Activated CD4-positive, alpha-beta memory T cell treated with anti-CD3 and anti-CD28 coated beads, Interleukin-2, amount 10 ng/mL, durations not matched to agents 7 days and 5 days (primary cell): Measurements from ENCODE around the gene RAD54L2. TPM values are rescaled to one million over a fixed set of nuclear protein-coding genes. Genes with fewer than 3 reads are reported as not detected.

Experiments used
- CTCF ChIA-PET: fragments of 350-600 bp; sonication (Branson Sonifier 250); formaldehyde crosslinking; loops from one replicate; lab custom pipeline; 2021; ENCODE audit warnings: antibody characterized with exemption, inconsistent platforms; lab: Charles Lee
- POLR2A ChIA-PET: fragments of 350-600 bp; sonication (Branson Sonifier 250); formaldehyde crosslinking; loops from one replicate; lab custom pipeline; 2021; ENCODE audit warnings: antibody characterized with exemption; lab: Charles Lee
- DNase-seq: peaks from one replicate; pipeline ENCODE4 v3.0.0-alpha.2; 2020
- H3K27ac Mint-ChIP-seq: one replicate; pipeline ENCODE4 v1.8.0; 2021; ENCODE audit warnings: mild to moderate bottlenecking, mixed read lengths
- H3K27me3 Mint-ChIP-seq: one replicate; pipeline ENCODE4 v1.8.0; 2021; ENCODE audit warnings: mixed read lengths
- H3K36me3 Mint-ChIP-seq: one replicate; pipeline ENCODE4 v1.8.0; 2021; ENCODE audit warnings: low read depth, mixed read lengths
- H3K4me1 Mint-ChIP-seq: one replicate; pipeline ENCODE4 v1.8.0; 2021; ENCODE audit warnings: mixed read lengths
- H3K4me3 Mint-ChIP-seq: one replicate; pipeline ENCODE4 v1.8.0; 2021; ENCODE audit warnings: mild to moderate bottlenecking, mixed read lengths
- H3K9me3 Mint-ChIP-seq: one replicate; pipeline ENCODE4 v1.8.0; 2021; ENCODE audit warnings: mixed read lengths
- total RNA-seq, 2 experiments: library from RNA; stranded (reverse); gene quantifications; one replicate each; pipeline ENCODE4 v1.2.3, GENCODE V29; 2021

The RAD54L2 gene
- total RNA-seq, result 10 to 100 TPM; 30.4 to 30.5 TPM

- H3K4me3 Mint-ChIP-seq, result peak within 1 kb of the TSS; percentile 89
- no peaks in the 10 kb centered on the region for H3K27me3 Mint-ChIP-seq
- H3K36me3 Mint-ChIP-seq, result peaks cover 14% of the 10 kb centered on the region
- H3K27ac Mint-ChIP-seq, result peak within 1 kb of the TSS; percentile 80
- CTCF ChIA-PET, result interaction anchor here (0.6 to 5.3 kb wide), 11 partner anchors 8 to 435 kb away, joined by 3 to 53 read pairs (median 4); partner anchors contain the start of genes ABHD14B and DCAF1
- peak; percentile 79 for DNase-seq
- no peaks in the 10 kb centered on the region for H3K9me3 Mint-ChIP-seq
- H3K4me1 Mint-ChIP-seq, result peaks cover 35% of the 10 kb centered on the region
- POLR2A ChIA-PET, result interaction anchor here (0.7 to 3.8 kb wide), 14 partner anchors 9 to 969 kb away, joined by 3 to 25 read pairs (median 5); partner anchors contain the start of genes DCAF1, HEMK1 and MANF
Observed at GRCh38 chr3:51538459-51539290, at the start of gene RAD54L2. Gene RAD54L2 (plus strand): TSS chr3:51538719. CDS start chr3:51590421, 51,702 bp downstream.

DNA sequence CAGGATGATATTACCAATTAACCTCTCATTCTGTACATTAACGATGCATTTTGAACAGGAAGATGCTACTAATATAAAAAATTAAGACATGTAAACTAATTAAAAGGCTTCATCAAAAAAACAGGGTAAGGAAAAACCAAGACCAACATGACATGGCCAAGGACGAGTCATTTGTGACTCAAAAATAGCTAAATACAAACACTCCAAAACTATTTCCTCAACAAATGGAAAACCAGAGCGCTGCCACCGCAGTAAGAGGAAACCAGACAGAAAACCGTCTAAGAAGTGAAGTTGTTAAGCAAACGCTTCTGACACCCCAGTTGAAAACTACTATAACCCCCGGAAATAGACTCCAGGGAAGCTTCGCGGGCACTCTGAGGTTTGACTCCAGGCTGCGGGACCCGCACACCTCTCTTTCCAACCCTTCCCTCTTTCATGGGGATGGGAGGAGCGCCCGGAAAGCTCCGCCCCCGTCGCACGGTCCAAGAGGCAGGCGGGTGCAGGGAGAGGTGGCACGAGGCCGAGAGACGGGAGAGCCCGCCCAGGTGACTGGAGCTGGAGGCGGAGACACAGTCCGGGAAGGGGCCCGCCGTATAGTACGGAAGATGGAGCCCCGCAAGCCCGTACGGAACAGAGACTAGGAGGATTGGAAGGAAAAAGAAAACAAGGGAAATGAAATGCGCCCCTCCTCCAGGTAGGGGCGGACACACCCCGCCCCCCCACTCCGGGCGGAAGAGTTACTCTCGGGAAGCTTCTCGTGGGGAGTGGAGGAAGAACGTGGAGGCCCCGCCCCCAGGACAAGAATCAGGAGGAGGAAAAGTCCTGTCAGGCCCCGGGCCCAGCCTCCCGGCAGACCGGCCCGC is 39.4 kb upstream of the RAD54L2 start:
- ChIA-PET POLR2A (interaction anchor here (0.5 to 5.3 kb wide), 37 partner anchors 10 to 1210 kb away, joined by 3 to 120 read pairs (median 4); partner anchors contain the start of genes CISH, HEMK1, MANF and RAD54L2), CTCF (interaction anchor here (0.6 to 6.8 kb wide), 19 partner anchors 12 to 300 kb away, joined by 3 to 180 read pairs (median 6); partner anchors contain the start of genes RAD54L2 and TEX264)
- Mint-ChIP-seq H3K27me3 (no peaks in the 10 kb centered on the region), H3K27ac (peak overlapping the region; percentile 94), H3K9me3 (no peaks in the 10 kb centered on the region), H3K36me3 (peaks cover 5% of the 10 kb centered on the region), H3K4me1 (peaks cover 36% of the 10 kb centered on the region), H3K4me3 (peak overlapping the region; percentile 91)
- peak; percentile 89 for DNase-seq

GRCh38 chr3:51500632-51501131 is 37.8 kb upstream of the RAD54L2 start:
- CTCF ChIA-PET, result interaction anchor here (0.6 to 6.8 kb wide), 26 partner anchors 12 to 1152 kb away, joined by 3 to 180 read pairs (median 6); partner anchors contain the start of genes RAD54L2, RRP9 and TEX264
- Mint-ChIP-seq H3K4me3 (peak overlapping the region; percentile 91), H3K36me3 (peaks cover 2% of the 10 kb centered on the region), H3K9me3 (no peaks in the 10 kb centered on the region), H3K27ac (peak overlapping the region; percentile 94), H3K4me1 (peaks cover 34% of the 10 kb centered on the region), H3K27me3 (no peaks in the 10 kb centered on the region)
- peak; percentile 37 for DNase-seq
- POLR2A ChIA-PET, result interaction anchor here (0.8 to 5.3 kb wide), 19 partner anchors 9 to 889 kb away, joined by 3 to 120 read pairs (median 5); partner anchors contain the start of genes ABHD14B, CISH, MANF and RAD54L2

DNA sequence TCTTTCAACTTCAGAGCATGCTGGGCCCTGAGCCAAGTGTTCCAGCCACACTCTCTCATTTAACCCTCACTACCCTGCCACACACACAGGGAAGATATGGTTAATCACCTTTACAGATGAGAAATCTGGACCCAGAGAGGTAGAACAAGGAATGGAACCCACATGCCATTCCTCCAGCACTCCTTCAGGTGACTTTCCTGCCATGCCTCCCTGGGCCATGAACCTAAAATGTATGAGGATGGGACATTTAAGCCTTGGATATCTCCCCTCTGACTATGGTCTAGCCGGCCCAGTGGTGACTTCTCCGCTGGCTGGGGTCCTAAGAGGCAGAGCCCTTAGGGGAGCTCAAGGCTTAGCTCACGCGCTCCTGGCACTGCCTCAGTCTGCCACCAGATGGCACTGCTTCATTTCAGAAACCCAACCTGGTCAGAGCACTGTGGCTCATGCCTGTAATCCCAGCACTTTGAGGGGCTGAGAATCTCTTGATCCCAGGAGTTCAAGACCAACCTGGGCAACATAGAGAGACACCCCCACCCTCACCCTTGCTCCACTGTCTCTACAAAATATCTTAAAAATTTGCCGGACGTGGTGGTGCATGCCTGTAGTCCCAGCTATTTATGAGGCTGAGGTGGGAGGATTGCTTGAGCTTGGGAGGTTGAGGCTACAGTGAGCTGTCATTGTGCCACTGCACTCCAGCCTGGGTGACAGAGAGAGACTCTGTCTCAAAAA is 36.5 kb upstream of the RAD54L2 start:
- Mint-ChIP-seq H3K27me3 (no peaks in the 10 kb centered on the region), H3K9me3 (no peaks in the 10 kb centered on the region), H3K4me3 (no peak overlapping the region), H3K4me1 (peaks cover 29% of the 10 kb centered on the region), H3K27ac (peak overlapping the region; percentile 94), H3K36me3 (peaks cover 2% of the 10 kb centered on the region)
- POLR2A ChIA-PET, result interaction anchor here (0.7 to 5.3 kb wide), 5 partner anchors 36 to 298 kb away, joined by 4 to 120 read pairs (median 31); partner anchors contain the start of genes RAD54L2 and TEX264
- peak; percentile 86 for DNase-seq
- CTCF ChIA-PET, result interaction anchor here (0.6 to 6.8 kb wide), 38 partner anchors 10 to 494 kb away, joined by 3 to 180 read pairs (median 4); partner anchors contain the start of genes ACY1, RAD54L2, RPL29 and TEX264

- H3K9me3 Mint-ChIP-seq, result no peaks in the 10 kb centered on the region
- peaks cover 27% of the 10 kb centered on the region for H3K4me1 Mint-ChIP-seq
- no peaks in the 10 kb centered on the region for H3K27me3 Mint-ChIP-seq
- H3K4me3 Mint-ChIP-seq, result no peak overlapping the region
- ChIA-PET POLR2A (interaction anchor here (0.7 to 5.3 kb wide), 5 partner anchors 36 to 298 kb away, joined by 4 to 120 read pairs (median 31); partner anchors contain the start of genes RAD54L2 and TEX264), CTCF (interaction anchor here (0.6 to 6.8 kb wide), 30 partner anchors 10 to 493 kb away, joined by 3 to 180 read pairs (median 4); partner anchors contain the start of genes ACY1, RAD54L2, RPL29 and TEX264)
- H3K27ac Mint-ChIP-seq, result no peak overlapping the region
- no peak for DNase-seq
- peaks cover 2% of the 10 kb centered on the region for H3K36me3 Mint-ChIP-seq
Observed at GRCh38 chr3:51502562-51502910, 36.0 kb upstream of the RAD54L2 start.

DNA sequence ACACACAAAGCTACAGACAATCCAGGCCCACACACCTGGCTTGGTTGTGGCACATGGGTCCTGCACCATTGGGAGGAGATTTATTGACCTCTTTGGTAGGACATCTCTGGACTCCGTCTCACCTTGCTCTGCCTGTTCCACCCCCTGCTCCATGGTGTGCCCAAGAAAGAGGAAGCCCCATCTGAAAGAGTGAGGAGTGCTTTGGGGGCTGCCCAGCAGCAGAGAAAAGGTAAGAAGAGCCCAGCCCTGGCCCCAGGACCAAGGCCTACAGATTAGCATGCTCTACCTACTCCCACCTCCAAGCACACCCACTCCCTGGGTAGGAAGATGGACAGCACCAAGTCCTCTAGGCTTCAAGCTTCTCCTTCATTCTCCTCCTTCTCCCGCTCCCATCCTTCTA is 35.5 kb upstream of the RAD54L2 start:
- H3K4me1 Mint-ChIP-seq, result peaks cover 25% of the 10 kb centered on the region
- H3K27ac Mint-ChIP-seq, result no peak overlapping the region
- POLR2A ChIA-PET, result interaction anchor here (5.0 to 5.3 kb wide), 2 partner anchors 169 to 180 kb away, joined by 59 to 120 read pairs; partner anchors contain the start of gene TEX264
- H3K27me3 Mint-ChIP-seq, result no peaks in the 10 kb centered on the region
- H3K36me3 Mint-ChIP-seq, result peaks cover 2% of the 10 kb centered on the region
- no peaks in the 10 kb centered on the region for H3K9me3 Mint-ChIP-seq
- DNase-seq, result no peak
- H3K4me3 Mint-ChIP-seq, result no peak overlapping the region
- CTCF ChIA-PET, result interaction anchor here (1.3 to 6.8 kb wide), 9 partner anchors 9 to 296 kb away, joined by 3 to 180 read pairs (median 37); partner anchors contain the start of genes RAD54L2 and TEX264

DNA sequence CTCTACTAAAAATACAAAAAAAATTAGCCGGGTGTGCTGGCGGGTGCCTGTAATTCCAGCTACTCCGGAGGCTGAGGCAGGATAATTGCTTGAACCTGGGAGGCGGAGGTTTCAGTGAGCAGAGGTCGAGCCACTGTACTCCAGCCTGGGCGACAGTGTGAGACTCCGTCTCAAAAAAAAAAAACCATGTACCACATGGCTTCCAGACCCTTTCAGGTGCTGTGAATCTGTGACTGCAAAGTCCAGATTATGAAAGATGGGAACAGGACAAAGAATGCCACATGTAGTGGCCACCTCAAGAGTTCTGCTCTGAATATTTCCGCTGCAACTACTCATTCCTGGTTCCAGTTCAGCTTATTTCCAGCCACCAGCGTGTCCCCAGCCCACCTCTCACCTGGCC is 30.3 kb upstream of the RAD54L2 start:
- DNase-seq, result no peak
- H3K36me3 Mint-ChIP-seq, result no peaks in the 10 kb centered on the region
- no peaks in the 10 kb centered on the region for H3K27me3 Mint-ChIP-seq
- H3K9me3 Mint-ChIP-seq, result no peaks in the 10 kb centered on the region
- H3K4me3 Mint-ChIP-seq, result no peak overlapping the region
- POLR2A ChIA-PET, result no interaction called here
- H3K27ac Mint-ChIP-seq, result no peak overlapping the region
- CTCF ChIA-PET, result interaction anchor here (0.6 to 1.8 kb wide), 3 partner anchors 162 to 1366 kb away, joined by 5 to 7 read pairs (median 6); no protein-coding TSS in a partner anchor
- H3K4me1 Mint-ChIP-seq, result peaks cover 24% of the 10 kb centered on the region

- CTCF ChIA-PET, result interaction anchor here (0.8 to 4.7 kb wide), 3 partner anchors 8 to 176 kb away, joined by 3 to 34 read pairs (median 3); partner anchors contain the start of gene DCAF1
- Mint-ChIP-seq H3K4me3 (no peak overlapping the region), H3K27me3 (no peaks in the 10 kb centered on the region), H3K27ac (no peak overlapping the region), H3K4me1 (peaks cover 24% of the 10 kb centered on the region), H3K9me3 (no peaks in the 10 kb centered on the region), H3K36me3 (no peaks in the 10 kb centered on the region)
- POLR2A ChIA-PET, result interaction anchor here (1.2 to 2.1 kb wide), 2 partner anchors 11 to 27 kb away, joined by 3 to 9 read pairs; partner anchors contain the start of gene DCAF1
- DNase-seq, result no peak
Observed at GRCh38 chr3:51510996-51511395, 27.5 kb upstream of the RAD54L2 start.

- POLR2A ChIA-PET, result interaction anchor here (1.2 kb wide), 1 partner anchor 14 kb away, joined by 3 read pairs; the partner anchor contains the start of gene DCAF1
- CTCF ChIA-PET, result interaction anchor here (4.7 kb wide), 1 partner anchor 12 kb away, joined by 34 read pairs; no protein-coding TSS in a partner anchor
- Mint-ChIP-seq H3K4me3 (no peak overlapping the region), H3K27me3 (no peaks in the 10 kb centered on the region), H3K4me1 (peaks cover 19% of the 10 kb centered on the region), H3K9me3 (no peaks in the 10 kb centered on the region), H3K27ac (no peak overlapping the region), H3K36me3 (no peaks in the 10 kb centered on the region)
- no peak for DNase-seq
Observed at GRCh38 chr3:51514210-51514609, 24.3 kb upstream of the RAD54L2 start.

GRCh38 chr3:51519848-51520247 is 18.7 kb upstream of the RAD54L2 start:
- ChIA-PET POLR2A (interaction anchor here (0.6 kb wide), 1 partner anchor 20 kb away, joined by 7 read pairs; the partner anchor contains the start of gene DCAF1), CTCF (no interaction called here)
- H3K4me3 Mint-ChIP-seq, result no peak overlapping the region
- H3K4me1 Mint-ChIP-seq, result peaks cover 3% of the 10 kb centered on the region
- no peak for DNase-seq
- H3K27me3 Mint-ChIP-seq, result peaks cover 5% of the 10 kb centered on the region
- H3K9me3 Mint-ChIP-seq, result no peaks in the 10 kb centered on the region
- no peaks in the 10 kb centered on the region for H3K36me3 Mint-ChIP-seq
- no peak overlapping the region for H3K27ac Mint-ChIP-seq
